Measurements from ENCODE around the gene KRTAP19-2. TPM values are rescaled to one million over a fixed set of nuclear protein-coding genes. Genes with fewer than 3 reads are reported as not detected.

The KRTAP19-2 gene
- total RNA-seq, 1 experiment from 2014 or later: not detected

DNA sequence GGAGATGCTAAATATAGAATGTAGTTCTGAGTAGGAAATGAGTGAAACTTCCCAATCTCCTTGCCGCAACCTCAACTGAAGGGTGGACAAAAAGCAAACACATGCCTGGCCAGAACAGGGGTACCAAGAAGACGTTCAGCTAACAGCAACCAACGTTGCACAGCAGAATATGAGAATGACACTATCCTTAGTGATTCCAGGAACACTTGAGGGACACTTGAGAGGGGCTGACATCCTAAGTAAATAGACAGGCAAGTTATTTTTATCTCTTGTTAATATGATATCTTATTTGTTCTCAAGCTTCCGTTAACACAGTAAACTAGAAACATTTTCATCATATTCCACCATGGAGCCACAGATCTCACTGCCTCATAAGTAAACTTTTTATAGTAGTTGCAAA, 8.0 kb downstream of the KRTAP19-2 start:
- Histone ChIP-seq H3K79me2 (ENCODE audit: insufficient read depth, low read length) (no peaks in the 10 kb centered on the region), H3K4me2 (ENCODE audit: low read length) (no peak overlapping the region), H3K36me3 (ENCODE audit: control insufficient read depth in 1 of 2, insufficient read depth in 2 of 2, low read length in 2 of 2) (no peaks in the 10 kb centered on the region), H2AFZ (ENCODE audit: low read depth, low read length, poor library complexity, severe bottlenecking) (no peak overlapping the region), H3K9me3 (ENCODE audit: control insufficient read depth in 1 of 2, insufficient read depth in 1 of 2, low read depth in 1 of 2, low read length in 2 of 2) (peaks cover 0 to 13% of the 10 kb centered on the region in 2 experiments; a peak in 2 of 4 replicates), H3K27me3 (ENCODE audit: insufficient read depth, low read length) (no peaks in the 10 kb centered on the region), H3K9ac (ENCODE audit: low read length) (no peak overlapping the region), H3K9me2 (ENCODE audit: insufficient read depth) (no peaks in the 10 kb centered on the region), H4K20me1 (ENCODE audit: insufficient read depth) (no peaks in the 10 kb centered on the region), H3K4me3 (replicated peaks in 1 of 2; ENCODE audit: low read depth in 1 of 2, low read length in 2 of 2) (no peak overlapping the region), H3K27ac (ENCODE audit: low read depth, low read length) (no peak overlapping the region), H3K4me1 (ENCODE audit: control insufficient read depth in 1 of 2, insufficient read depth in 2 of 2, low read length in 2 of 2) (no peaks in the 10 kb centered on the region)
- TF ChIP-seq, protein P1, sequence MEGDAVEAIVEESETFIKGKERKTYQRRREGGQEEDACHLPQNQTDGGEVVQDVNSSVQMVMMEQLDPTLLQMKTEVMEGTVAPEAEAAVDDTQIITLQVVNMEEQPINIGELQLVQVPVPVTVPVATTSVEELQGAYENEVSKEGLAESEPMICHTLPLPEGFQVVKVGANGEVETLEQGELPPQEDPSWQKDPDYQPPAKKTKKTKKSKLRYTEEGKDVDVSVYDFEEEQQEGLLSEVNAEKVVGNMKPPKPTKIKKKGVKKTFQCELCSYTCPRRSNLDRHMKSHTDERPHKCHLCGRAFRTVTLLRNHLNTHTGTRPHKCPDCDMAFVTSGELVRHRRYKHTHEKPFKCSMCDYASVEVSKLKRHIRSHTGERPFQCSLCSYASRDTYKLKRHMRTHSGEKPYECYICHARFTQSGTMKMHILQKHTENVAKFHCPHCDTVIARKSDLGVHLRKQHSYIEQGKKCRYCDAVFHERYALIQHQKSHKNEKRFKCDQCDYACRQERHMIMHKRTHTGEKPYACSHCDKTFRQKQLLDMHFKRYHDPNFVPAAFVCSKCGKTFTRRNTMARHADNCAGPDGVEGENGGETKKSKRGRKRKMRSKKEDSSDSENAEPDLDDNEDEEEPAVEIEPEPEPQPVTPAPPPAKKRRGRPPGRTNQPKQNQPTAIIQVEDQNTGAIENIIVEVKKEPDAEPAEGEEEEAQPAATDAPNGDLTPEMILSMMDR (IDR thresholded peaks at IDR 0.05 in 2 of 3, conservative IDR thresholded peaks at IDR 0.05 in 1 of 3; ENCODE audit: borderline replicate concordance in 1 of 3, insufficient read depth in 1 of 3, low read depth in 2 of 3, low read length in 2 of 3): no peak
- TF ChIP-seq, protein P2, sequence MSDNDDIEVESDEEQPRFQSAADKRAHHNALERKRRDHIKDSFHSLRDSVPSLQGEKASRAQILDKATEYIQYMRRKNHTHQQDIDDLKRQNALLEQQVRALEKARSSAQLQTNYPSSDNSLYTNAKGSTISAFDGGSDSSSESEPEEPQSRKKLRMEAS (IDR thresholded peaks at IDR 0.05): no peak
- TF ChIP-seq ELF1 (IDR thresholded peaks at IDR 0.05; ENCODE audit: borderline replicate concordance, low read depth): no peak
- ChIA-PET POLR2A (no interaction called here), CTCF (no interaction called here), RAD21 (ENCODE audit: low non-redundant PET in 1 of 2, low total read pairs in 2 of 2, uncharacterized antibody in 2 of 2, unreplicated experiment in 2 of 2) (no interaction called here)
- BruUV-seq (replicated peaks): no TSS peak
- ATAC-seq: no peak
- no peak for DNase-seq (ENCODE audit: low read depth, low spot score)
- intact Hi-C loops (cut with micrococcal nuclease): no loop called here

DNA sequence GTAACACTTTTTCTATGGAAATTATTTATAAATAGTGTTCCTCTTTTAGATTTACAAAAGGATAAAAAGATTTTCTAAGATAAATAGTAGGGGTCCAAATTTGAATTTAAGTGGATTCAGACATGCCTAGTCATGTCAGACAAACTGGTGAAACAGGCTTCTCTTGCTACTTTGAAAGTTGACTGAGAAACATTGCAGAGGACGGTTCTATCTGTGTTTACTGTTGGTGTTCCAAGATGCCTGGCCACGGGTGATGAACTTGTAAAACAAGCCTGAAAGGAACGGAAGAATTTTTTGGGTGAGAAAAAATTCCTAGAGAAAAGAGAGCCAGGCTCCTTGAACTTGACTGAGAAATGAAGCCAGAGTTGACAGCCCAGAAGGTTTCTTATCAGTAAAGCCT, 9.2 kb downstream of the KRTAP19-2 start:
- Histone ChIP-seq H2AFZ (ENCODE audit: low read depth, low read length, poor library complexity, severe bottlenecking) (no peak overlapping the region), H3K79me2 (ENCODE audit: insufficient read depth, low read length) (no peaks in the 10 kb centered on the region), H4K20me1 (ENCODE audit: insufficient read depth) (no peaks in the 10 kb centered on the region), H3K4me3 (replicated peaks in 1 of 2; ENCODE audit: low read depth in 1 of 2, low read length in 2 of 2) (no peak overlapping the region), H3K9me2 (ENCODE audit: insufficient read depth) (no peaks in the 10 kb centered on the region), H3K9ac (ENCODE audit: low read length) (no peak overlapping the region), H3K27ac (ENCODE audit: low read depth, low read length) (no peak overlapping the region), H3K4me1 (ENCODE audit: control insufficient read depth in 1 of 2, insufficient read depth in 2 of 2, low read length in 2 of 2) (no peaks in the 10 kb centered on the region), H3K4me2 (ENCODE audit: low read length) (no peak overlapping the region), H3K27me3 (ENCODE audit: insufficient read depth, low read length) (no peaks in the 10 kb centered on the region), H3K9me3 (ENCODE audit: control insufficient read depth in 1 of 2, insufficient read depth in 1 of 2, low read depth in 1 of 2, low read length in 2 of 2) (peaks cover 0 to 21% of the 10 kb centered on the region in 2 experiments; a peak in 2 of 4 replicates), H3K36me3 (ENCODE audit: control insufficient read depth in 1 of 2, insufficient read depth in 2 of 2, low read length in 2 of 2) (no peaks in the 10 kb centered on the region)
- no peak for ATAC-seq
- RAD21 ChIA-PET (ENCODE audit: low non-redundant PET in 1 of 2, low total read pairs in 2 of 2, uncharacterized antibody in 2 of 2, unreplicated experiment in 2 of 2): no interaction called here
- intact Hi-C loops (cut with micrococcal nuclease): no loop called here
- CTCF ChIA-PET: no interaction called here
- BruUV-seq (replicated peaks): no TSS peak
- no peak for DNase-seq (ENCODE audit: low read depth, low spot score)
- TF ChIP-seq JUND (IDR thresholded peaks at IDR 0.05) (no peak), TCF7L2 (IDR thresholded peaks at IDR 0.05; ENCODE audit: borderline replicate concordance, extremely low read depth, insufficient read depth, insufficient read length) (no peak), ELF1 (IDR thresholded peaks at IDR 0.05; ENCODE audit: borderline replicate concordance, low read depth) (no peak), SIN3A (IDR thresholded peaks at IDR 0.05; ENCODE audit: low read depth) (no peak), RAD21 (IDR thresholded peaks at IDR 0.05; ENCODE audit: low read depth) (no peak)
- POLR2A ChIA-PET: no interaction called here
